Gastroesophageal sphincter (tissue), 3 donors: ENCODE data around the gene SLC39A8.

Experiments used
- CTCF ChIP-seq, 4 experiments: fragments of 200-600 bp in 2 of 4; fragments of 450-650 bp in 2 of 4; sonication (generic) in 1 of 4; IDR thresholded peaks; one replicate each; pipeline ENCODE4 v1.5.1; 2017 to 2019; ENCODE audit warnings: antibody characterized with exemption in 4 of 4, mild to moderate bottlenecking in 2 of 4, moderate library complexity in 2 of 4
- EP300 ChIP-seq: sonication (generic); formaldehyde crosslinking; IDR thresholded peaks from one replicate; pipeline ENCODE4 v1.6.1; 2017; ENCODE audit warnings: antibody characterized with exemption, mild to moderate bottlenecking
- POLR2AphosphoS5 ChIP-seq: sonication (generic); formaldehyde crosslinking; IDR thresholded peaks from one replicate; pipeline ENCODE4 v1.6.1; 2017; ENCODE audit warnings: antibody characterized with exemption

GRCh38 chr4:102386966-102387365 lies 41.7 kb upstream of the SLC39A8 start:
- TF ChIP-seq CTCF (IDR thresholded peaks at IDR 0.05) (no peak), EP300 (no peak), POLR2AphosphoS5 (no peak)
